Right forelimb (tissue), 1 donor: ENCODE measurements around the gene TLCD1.

ENCODE experiments used
- DNase-seq: peaks from one replicate; pipeline ENCODE4 v3.0.0-alpha.2; 2018

TLCD1 gene

GRCh38 chr17:28710861-28711722 lies 14.9 kb downstream of the TLCD1 start:
- DNase-seq: peak; percentile 98

DNA sequence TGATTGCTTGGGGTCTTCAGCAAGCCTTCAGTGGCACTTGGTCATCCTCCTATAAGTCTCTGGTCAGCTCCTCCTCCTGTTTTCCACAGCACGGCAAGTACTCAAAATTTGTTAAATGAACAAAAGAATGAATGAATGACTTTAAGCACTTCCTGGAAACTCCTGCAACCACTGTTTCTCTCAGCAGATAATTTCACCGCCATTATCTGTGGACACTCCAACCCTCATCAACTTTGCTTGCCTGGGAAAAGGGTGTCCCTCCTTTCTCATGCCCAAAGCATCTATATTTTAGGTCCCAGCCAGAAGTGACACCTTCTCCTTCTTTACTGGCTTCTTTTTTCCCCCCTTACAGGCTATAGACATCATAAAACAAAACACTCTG lies 18.7 kb downstream of the TLCD1 start:
- no peak for DNase-seq

DNA sequence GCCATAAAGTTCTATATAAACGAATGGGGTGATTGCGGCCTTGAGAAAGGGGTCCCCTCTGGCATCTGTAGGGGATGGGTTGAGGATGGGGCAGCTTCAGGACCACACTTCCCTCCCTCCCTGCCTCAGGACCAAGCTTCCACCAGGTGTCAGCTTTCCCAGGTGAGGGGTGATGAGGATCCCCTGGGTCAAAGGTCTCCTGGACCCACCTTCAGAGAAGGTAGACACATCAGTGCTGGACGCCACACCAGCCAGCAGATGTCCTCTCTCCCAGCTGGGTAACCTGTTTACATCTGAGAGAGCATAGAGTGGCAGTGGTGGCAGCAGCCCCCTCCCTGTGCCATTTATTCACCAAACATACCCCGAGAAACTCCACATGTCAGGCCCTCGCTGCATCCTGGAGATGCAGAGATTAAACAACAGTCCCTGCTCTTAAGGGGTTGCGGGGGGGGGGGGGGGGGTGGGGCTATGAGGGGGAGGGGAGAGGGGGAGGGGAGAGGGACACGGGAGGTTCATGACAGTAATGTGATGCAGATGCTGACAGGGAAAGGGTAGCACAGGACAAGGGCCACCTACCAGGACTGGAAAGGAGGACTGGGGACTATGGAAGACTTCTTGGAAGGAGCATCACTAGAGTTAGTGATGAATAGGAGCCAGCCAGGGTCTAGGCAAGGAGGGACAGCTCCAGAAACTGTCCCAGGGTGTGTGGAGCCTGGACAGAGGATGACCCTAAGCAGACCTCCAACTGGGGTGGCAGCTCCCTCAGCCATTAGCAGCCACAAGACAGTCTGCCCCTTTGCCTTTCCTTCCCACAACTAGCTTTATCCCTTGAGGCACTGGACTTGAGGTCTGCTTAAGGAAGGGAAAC lies 19.3 kb downstream of the TLCD1 start:
- DNase-seq: no peak

DNA sequence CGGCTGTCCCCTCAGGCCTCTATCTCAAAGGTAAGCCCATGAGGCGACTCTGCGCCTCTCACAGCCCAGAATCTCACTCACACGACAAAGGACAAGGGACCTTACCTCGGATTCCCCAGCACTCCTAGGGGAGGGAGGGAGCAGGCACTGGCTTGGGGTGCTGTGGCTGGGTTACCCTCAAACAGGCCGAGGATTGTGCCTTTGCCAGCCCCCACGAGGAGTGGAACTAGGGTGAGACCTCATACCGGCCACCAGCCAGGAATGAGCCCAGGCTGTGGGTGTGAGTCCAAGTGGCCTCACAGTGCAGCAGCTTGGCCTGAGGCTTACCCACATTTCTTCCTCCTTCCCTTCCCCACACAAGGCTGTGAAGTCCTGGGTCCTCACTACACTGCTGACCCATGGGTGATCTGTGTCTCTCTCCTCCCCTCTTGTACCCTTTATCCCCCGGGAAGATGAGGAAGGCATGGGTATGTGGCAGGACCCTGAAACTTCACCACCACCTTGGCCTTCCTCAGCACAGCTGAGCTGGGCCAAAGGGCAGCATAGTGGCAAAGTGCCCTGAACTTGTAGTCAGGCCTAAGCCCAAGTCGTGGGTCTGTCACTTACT lies 20.2 kb downstream of the TLCD1 start:
- DNase-seq: no peak

DNA sequence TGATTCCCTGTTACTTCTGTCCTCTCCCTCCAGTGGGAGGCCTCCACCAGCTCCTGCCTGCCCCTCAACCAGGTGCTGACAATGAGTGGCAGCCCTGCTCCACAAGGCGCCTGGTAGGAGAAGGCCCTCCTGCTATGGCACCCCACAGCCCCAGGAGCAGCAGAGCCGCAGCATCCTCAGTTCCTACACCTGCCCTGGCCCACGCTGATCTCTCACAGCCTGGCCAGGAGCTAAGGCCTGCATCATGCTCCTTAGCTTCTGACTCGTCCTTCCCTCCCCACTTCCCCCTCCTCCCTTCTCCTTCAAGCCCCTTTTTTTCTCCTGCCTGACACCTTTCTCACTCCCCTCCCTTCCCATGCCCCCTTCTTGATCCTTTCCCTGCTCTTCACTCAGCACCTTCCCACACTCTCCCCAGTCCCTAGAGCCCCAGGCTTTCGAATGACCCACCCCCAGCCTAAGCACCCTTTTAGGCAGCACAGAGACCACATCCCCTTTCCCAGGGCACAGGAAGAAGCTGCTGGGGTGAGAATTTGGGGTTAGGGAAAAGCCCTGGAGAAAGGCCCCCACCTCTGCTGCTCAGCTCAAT lies 20.9 kb downstream of the TLCD1 start:
- no peak for DNase-seq

DNA sequence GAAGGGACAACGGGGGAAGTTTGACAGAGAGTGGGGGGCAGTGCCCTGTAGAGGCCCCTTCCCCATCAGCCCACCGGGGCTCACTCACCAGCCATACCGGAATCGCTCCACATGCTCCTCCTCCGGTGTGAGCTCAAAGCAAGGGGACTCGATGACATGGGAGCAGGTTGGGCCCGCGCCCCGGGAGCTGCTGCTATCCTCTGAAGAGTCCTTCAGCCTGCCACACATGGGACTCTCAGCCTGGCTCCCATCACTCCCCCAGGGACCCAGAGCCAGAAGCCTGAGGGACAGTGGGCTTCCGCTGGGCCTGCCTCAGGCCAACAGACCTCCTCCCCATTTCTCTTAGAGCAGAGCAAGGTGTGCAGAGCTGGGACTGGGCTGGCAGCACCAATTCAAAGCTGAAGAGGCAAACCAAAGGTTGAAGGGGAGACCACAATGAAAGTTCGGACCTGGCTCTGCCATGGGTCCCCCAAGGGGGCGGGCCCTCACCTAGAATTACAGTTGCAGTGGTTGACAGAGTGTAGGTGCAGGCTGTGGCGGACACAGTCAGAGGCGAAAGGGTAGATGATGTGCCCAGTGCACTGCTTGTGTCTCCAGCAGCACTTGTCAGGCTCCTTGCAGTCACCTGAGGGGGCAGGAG lies 21.7 kb downstream of the TLCD1 start:
- no peak for DNase-seq

GRCh38 chr17:28703552-28704218 lies 22.3 kb downstream of the TLCD1 start:
- DNase-seq: no peak

- DNase-seq: no peak
Observed at GRCh38 chr17:28702752-28703150, 23.3 kb downstream of the TLCD1 start.

DNA sequence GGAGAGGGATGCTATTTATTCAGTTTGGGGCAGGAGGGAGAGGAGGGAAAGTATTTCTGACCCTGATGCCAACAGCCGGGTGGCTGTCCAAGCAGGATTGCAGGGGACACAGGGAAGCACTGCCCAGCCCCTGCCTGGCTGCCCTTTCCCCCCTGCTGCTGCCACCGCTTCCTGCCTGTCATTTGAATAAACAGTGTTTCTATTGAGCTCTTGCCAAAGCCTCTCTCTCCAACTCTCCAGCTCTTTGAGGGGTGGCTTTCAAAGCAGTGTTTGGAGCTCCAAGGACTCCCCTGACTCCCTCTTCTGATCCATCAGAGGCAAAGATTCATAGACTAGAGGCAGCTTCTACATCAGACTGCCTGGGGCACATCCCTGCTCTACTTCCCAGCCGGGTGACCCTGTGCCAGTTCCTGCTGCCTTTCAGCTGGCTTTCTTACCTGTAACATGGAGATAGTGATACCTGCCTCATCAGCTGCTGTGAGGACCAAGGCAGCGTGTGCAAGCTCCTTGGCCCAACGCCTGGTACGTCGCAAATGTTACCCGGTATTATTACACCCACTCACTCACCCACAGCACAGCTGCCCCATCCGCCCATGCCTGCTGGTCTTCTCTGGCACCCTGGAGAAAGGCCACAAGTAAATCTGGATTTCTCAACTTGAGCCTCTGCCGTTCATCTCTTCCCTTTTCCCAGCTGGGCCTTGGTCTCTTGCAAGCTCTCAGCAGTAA lies 23.8 kb downstream of the TLCD1 start:
- DNase-seq: no peak

GRCh38 chr17:28700830-28701492 lies 25.1 kb downstream of the TLCD1 start:
- no peak for DNase-seq

GRCh38 chr17:28700278-28700677 lies 25.8 kb downstream of the TLCD1 start:
- DNase-seq: no peak

GRCh38 chr17:28698253-28698941 lies 27.6 kb downstream of the TLCD1 start:
- DNase-seq: no peak

GRCh38 chr17:28693869-28694268 lies 32.2 kb downstream of the TLCD1 start:
- no peak for DNase-seq

DNA sequence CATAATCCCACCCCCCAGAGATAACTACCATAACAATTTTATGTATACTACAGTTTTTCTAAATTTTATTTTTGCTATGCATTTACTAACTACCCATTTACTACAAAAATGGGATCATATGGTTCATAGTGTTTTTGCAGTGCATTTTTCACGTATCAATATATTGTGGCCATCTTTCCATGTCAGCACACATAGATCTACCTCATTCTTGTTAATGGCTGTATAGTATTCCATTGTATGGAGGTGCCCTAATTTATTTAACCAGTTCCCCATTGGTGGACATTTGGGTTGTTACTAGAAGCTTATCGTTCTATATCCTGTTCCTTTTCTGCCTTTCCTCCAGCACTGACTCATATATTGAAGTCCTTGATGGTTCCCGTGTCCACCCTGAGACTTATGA lies 37.0 kb downstream of the TLCD1 start:
- DNase-seq: no peak

DNA sequence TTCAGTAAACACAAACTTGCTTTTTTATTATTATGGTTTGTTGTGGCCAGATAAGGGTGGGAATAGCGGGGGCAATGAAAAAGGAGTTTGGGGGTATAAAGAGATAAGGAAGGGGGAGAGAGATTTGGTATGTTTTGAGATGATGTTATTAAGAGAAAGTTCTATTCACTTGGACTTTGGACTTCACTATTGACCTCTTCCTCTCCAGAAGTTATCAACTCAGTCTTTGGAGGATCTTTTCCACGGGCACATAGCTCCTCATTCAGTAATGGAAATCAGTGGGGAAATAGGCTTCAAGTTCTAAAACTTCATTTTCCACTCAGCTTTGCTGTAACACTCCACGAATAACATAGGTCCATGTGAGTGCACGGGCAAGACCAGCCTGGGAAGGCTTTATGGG lies 37.6 kb downstream of the TLCD1 start:
- DNase-seq: no peak

DNA sequence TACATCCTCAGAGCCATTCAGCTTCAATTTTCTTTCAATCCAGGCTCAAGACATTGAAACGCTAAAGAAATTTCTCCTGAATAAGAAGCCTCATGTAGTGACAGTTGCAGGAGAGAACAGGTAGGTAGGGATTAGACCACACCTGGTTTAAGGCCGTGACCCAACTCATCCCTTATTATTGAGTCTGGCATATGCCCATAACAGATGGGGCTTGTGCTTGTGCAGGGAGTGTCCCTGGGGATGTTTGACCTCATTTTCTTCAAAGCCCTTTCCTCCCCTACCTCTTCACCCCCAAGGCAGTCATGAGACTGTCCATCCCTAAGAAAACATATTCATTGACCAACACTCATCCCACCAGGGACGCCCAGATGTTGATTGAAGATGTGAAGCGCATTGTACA lies 39.7 kb downstream of the TLCD1 start:
- DNase-seq: no peak

DNA sequence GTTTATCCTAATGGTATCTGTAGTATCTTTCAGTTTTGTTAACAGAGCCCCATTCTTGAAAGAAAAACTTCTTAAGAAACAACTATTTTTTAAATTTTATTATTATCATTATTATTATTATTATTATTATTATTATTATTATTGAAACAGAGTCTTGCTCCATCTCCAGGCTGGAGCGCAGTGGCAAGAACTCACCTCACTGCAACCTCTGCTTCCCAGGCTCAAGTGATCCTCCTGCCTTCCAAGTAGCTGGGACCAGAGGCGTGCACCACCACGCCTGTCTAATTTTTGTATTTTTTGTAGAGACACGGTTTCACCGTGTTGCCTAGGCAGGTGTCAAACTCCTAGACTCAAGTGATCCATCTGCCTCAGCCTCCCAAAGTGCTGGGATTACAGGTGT lies 40.7 kb downstream of the TLCD1 start:
- DNase-seq: no peak

DNA sequence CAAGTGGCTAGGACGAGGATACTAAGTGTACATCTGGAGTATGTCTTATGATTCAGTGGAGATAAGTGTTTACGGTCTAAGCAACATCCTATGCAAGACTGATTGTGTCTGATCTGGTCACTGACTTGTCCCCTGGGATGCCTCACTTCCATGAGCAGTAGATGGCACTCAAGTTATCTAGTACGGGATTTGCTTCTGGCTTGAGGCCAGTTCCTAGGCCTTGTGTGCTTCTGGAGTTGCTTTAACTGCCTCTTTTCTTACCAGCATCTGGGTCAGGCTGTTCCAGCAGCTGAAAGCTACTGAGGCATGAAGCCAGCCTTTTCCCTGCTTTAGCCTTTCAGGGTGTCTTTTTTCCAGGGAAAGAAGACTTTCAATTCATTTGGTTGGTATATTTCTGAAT lies 41.1 kb downstream of the TLCD1 start:
- DNase-seq: no peak

- DNase-seq: no peak
Observed at GRCh38 chr17:28682655-28683054, 43.4 kb downstream of the TLCD1 start.

DNA sequence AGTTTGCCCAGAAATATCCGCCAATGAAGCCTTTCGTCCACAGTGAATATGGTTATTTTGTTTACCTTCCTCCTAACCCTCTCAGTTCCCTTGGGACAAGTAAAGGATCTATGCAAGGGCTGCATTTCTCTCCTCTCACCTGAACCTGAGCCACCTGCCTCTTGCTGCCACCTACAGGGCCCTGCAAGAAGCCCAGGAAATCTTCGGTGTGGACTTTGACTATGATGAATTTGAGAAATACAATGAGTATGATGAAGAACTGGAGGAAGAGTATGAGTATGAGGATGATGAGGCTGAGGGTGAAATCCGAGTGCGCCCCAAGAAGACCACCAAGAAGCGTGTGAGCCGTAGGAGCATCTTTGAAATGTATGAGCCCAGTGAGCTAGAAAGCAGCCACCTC lies 50.1 kb downstream of the TLCD1 start:
- no peak for DNase-seq
